Measurements from ENCODE around the gene TMEM170B.

TMEM170B gene

GRCh38 chr6:11604215-11604614 lies 66.7 kb downstream of the TMEM170B start:
- Histone ChIP-seq H3K36me3 (ENCODE audit: insufficient read depth, low read length) (no peaks in the 10 kb centered on the region), H4K20me1 (ENCODE audit: insufficient read depth, low read length) (no peaks in the 10 kb centered on the region), H3K4me2 (ENCODE audit: low read length) (no peak overlapping the region), H3K27ac (ENCODE audit: low read depth, low read length, poor library complexity, severe bottlenecking) (no peak overlapping the region), H3K9ac (ENCODE audit: low read length) (no peak overlapping the region), H3K4me1 (ENCODE audit: insufficient read depth, low read length, severe bottlenecking) (no peaks in the 10 kb centered on the region), H3K79me2 (ENCODE audit: insufficient read depth, low read length) (no peaks in the 10 kb centered on the region), H3K27me3 (ENCODE audit: insufficient read depth, low read length) (no peaks in the 10 kb centered on the region; the same call in 1 of the 2 replicates), H3K9me3 (ENCODE audit: low read length) (no peaks in the 10 kb centered on the region), H2AFZ (ENCODE audit: low read length) (no peak overlapping the region), H3F3A (ENCODE audit: insufficient read depth, low read length) (no peaks in the 10 kb centered on the region), H3K9me2 (ENCODE audit: low read depth, low read length) (no peaks in the 10 kb centered on the region), H3K4me3 (ENCODE audit: low read depth, low read length, poor library complexity, severe bottlenecking) (no peak overlapping the region)
- TF ChIP-seq EZH2 (IDR thresholded peaks at IDR 0.05; ENCODE audit: borderline replicate concordance, low read length) (no peak), CTCF (IDR thresholded peaks at IDR 0.05; ENCODE audit: low read length) (no peak)

GRCh38 chr6:11604836-11605506 lies 67.4 kb downstream of the TMEM170B start:
- H3F3A ChIP-seq (ENCODE audit: insufficient read depth, low read length): no peaks in the 10 kb centered on the region
- H2AFZ ChIP-seq (ENCODE audit: low read length): no peak overlapping the region
- no peaks in the 10 kb centered on the region for H3K36me3 ChIP-seq (ENCODE audit: insufficient read depth, low read length)
- no peaks in the 10 kb centered on the region for H3K4me1 ChIP-seq (ENCODE audit: insufficient read depth, low read length, severe bottlenecking)
- no peaks in the 10 kb centered on the region for H3K79me2 ChIP-seq (ENCODE audit: insufficient read depth, low read length)
- H4K20me1 ChIP-seq (ENCODE audit: insufficient read depth, low read length): no peaks in the 10 kb centered on the region
- no peak overlapping the region for H3K4me3 ChIP-seq (ENCODE audit: low read depth, low read length, poor library complexity, severe bottlenecking)
- no peak for TF ChIP-seq EZH2 (IDR thresholded peaks at IDR 0.05; ENCODE audit: borderline replicate concordance, low read length)
- no peaks in the 10 kb centered on the region for H3K9me2 ChIP-seq (ENCODE audit: low read depth, low read length)
- H3K27me3 ChIP-seq (ENCODE audit: insufficient read depth, low read length): no peaks in the 10 kb centered on the region; the same call in 1 of the 2 replicates
- H3K27ac ChIP-seq (ENCODE audit: low read depth, low read length, poor library complexity, severe bottlenecking): no peak overlapping the region
- no peaks in the 10 kb centered on the region for H3K9me3 ChIP-seq (ENCODE audit: low read length)
- H3K4me2 ChIP-seq (ENCODE audit: low read length): no peak overlapping the region
- no peak overlapping the region for H3K9ac ChIP-seq (ENCODE audit: low read length)

GRCh38 chr6:11605507-11605905 lies 68.0 kb downstream of the TMEM170B start:
- Histone ChIP-seq H3K4me2 (ENCODE audit: low read length) (no peak overlapping the region), H3K79me2 (ENCODE audit: insufficient read depth, low read length) (no peaks in the 10 kb centered on the region), H3K9me3 (ENCODE audit: low read length) (no peaks in the 10 kb centered on the region), H3K9ac (ENCODE audit: low read length) (no peak overlapping the region), H3K36me3 (ENCODE audit: insufficient read depth, low read length) (no peaks in the 10 kb centered on the region), H3K9me2 (ENCODE audit: low read depth, low read length) (no peaks in the 10 kb centered on the region), H4K20me1 (ENCODE audit: insufficient read depth, low read length) (no peaks in the 10 kb centered on the region), H3F3A (ENCODE audit: insufficient read depth, low read length) (no peaks in the 10 kb centered on the region), H3K4me3 (ENCODE audit: low read depth, low read length, poor library complexity, severe bottlenecking) (no peak overlapping the region), H3K27me3 (ENCODE audit: insufficient read depth, low read length) (no peaks in the 10 kb centered on the region; the same call in 1 of the 2 replicates), H3K27ac (ENCODE audit: low read depth, low read length, poor library complexity, severe bottlenecking) (no peak overlapping the region), H3K4me1 (ENCODE audit: insufficient read depth, low read length, severe bottlenecking) (no peaks in the 10 kb centered on the region), H2AFZ (ENCODE audit: low read length) (no peak overlapping the region)
- TF ChIP-seq EZH2 (IDR thresholded peaks at IDR 0.05; ENCODE audit: borderline replicate concordance, low read length) (no peak), CTCF (IDR thresholded peaks at IDR 0.05; ENCODE audit: low read length) (no peak)

GRCh38 chr6:11606332-11606731 lies 68.8 kb downstream of the TMEM170B start:
- H3K9me2 ChIP-seq (ENCODE audit: low read depth, low read length): no peaks in the 10 kb centered on the region
- H3F3A ChIP-seq (ENCODE audit: insufficient read depth, low read length): no peaks in the 10 kb centered on the region
- no peaks in the 10 kb centered on the region; the same call in 1 of the 2 replicates for H3K27me3 ChIP-seq (ENCODE audit: insufficient read depth, low read length)
- H3K27ac ChIP-seq (ENCODE audit: low read depth, low read length, poor library complexity, severe bottlenecking): no peak overlapping the region
- no peaks in the 10 kb centered on the region for H3K4me1 ChIP-seq (ENCODE audit: insufficient read depth, low read length, severe bottlenecking)
- H3K9me3 ChIP-seq (ENCODE audit: low read length): no peaks in the 10 kb centered on the region
- H4K20me1 ChIP-seq (ENCODE audit: insufficient read depth, low read length): no peaks in the 10 kb centered on the region
- no peaks in the 10 kb centered on the region for H3K79me2 ChIP-seq (ENCODE audit: insufficient read depth, low read length)
- H3K4me2 ChIP-seq (ENCODE audit: low read length): no peak overlapping the region
- no peak overlapping the region for H3K4me3 ChIP-seq (ENCODE audit: low read depth, low read length, poor library complexity, severe bottlenecking)
- H2AFZ ChIP-seq (ENCODE audit: low read length): no peak overlapping the region
- TF ChIP-seq EZH2 (IDR thresholded peaks at IDR 0.05; ENCODE audit: borderline replicate concordance, low read length): no peak
- TF ChIP-seq CTCF (IDR thresholded peaks at IDR 0.05; ENCODE audit: low read length): no peak
- H3K36me3 ChIP-seq (ENCODE audit: insufficient read depth, low read length): no peaks in the 10 kb centered on the region
- no peak overlapping the region for H3K9ac ChIP-seq (ENCODE audit: low read length)

Data from OCI-LY1 (cell line).